OCI-LY3 (cell line): ENCODE data around the gene MTHFSD.

Experiments used
- H2AFZ ChIP-seq: fragments of 200-600, 300-600 bp; shearing (Covaris generic); 2 replicates; pipeline ENCODE4 v1.6.0; 2014; ENCODE audit warnings: antibody characterized with exemption, low read depth, low read length
- H3K27ac ChIP-seq: fragments of 200-600, 300-600 bp; sonication (generic); 2 replicates; pipeline ENCODE4 v1.5.1; 2014; ENCODE audit warnings: mild to moderate bottlenecking, low read length, moderate library complexity, mixed read lengths
- H3K27me3 ChIP-seq: fragments of 200-600, 300-600 bp; sonication (generic); 2 replicates; pipeline ENCODE4 v1.6.1; 2014; ENCODE audit warnings: low read depth, low read length, mixed read lengths
- H3K36me3 ChIP-seq: fragments of 200-600, 300-600 bp; sonication (generic); replicated peaks from 2 replicates; pipeline ENCODE3; 2014; ENCODE audit warnings: low read depth, low read length, mixed read lengths
- H3K4me1 ChIP-seq: fragments of 300-600, 200-600 bp; sonication (generic); 2 replicates; pipeline ENCODE4 v1.6.1; 2014; ENCODE audit warnings: low read length, mixed read lengths
- H3K4me2 ChIP-seq: fragments of 200-600, 300-600 bp; sonication (generic); 2 replicates; pipeline ENCODE4 v1.6.1; 2014; ENCODE audit warnings: low read length, mixed read lengths
- H3K4me3 ChIP-seq: fragments of 300-600, 200-600 bp; sonication (generic); 2 replicates; pipeline ENCODE4 v1.5.1; 2014; ENCODE audit warnings: antibody characterized with exemption, mild to moderate bottlenecking, low read length, moderate library complexity
- H3K79me2 ChIP-seq: fragments of 300-600, 200-600 bp; shearing (Covaris generic); 2 replicates; pipeline ENCODE4 v1.6.1; 2014; ENCODE audit warnings: mild to moderate bottlenecking, low read length, mixed read lengths
- H3K9ac ChIP-seq: fragments of 300-600, 200-600 bp; shearing (Covaris generic); 2 replicates; pipeline ENCODE4 v1.6.0; 2014; ENCODE audit warnings: mild to moderate bottlenecking, low read length, moderate library complexity
- H3K9me3 ChIP-seq: fragments of 200-600, 300-600 bp; shearing (Covaris generic); 2 replicates; pipeline ENCODE4 v1.6.1; 2014; ENCODE audit warnings: low read length, mixed read lengths; ENCODE audit not compliant: insufficient read depth
- H4K20me1 ChIP-seq: fragments of 200-600, 300-600 bp; sonication (generic); 2 replicates; pipeline ENCODE4 v1.6.1; 2016; ENCODE audit warnings: low read length, mixed read lengths; ENCODE audit not compliant: insufficient read depth
- EZH2phosphoT487 ChIP-seq: fragments of 200-600 bp; shearing (Covaris generic); IDR thresholded peaks from 2 replicates; pipeline ENCODE4 v1.6.1; 2018; ENCODE audit warnings: antibody characterized with exemption, mixed run types, low read depth
- TF ChIP-seq, protein P1 (sequence below): fragments of 200-600, 300-600 bp; sonication (generic); IDR thresholded peaks from 2 replicates; pipeline ENCODE4 v1.5.1; 2014; ENCODE audit warnings: antibody characterized with exemption, low read length, low read depth

The MTHFSD gene

DNA sequence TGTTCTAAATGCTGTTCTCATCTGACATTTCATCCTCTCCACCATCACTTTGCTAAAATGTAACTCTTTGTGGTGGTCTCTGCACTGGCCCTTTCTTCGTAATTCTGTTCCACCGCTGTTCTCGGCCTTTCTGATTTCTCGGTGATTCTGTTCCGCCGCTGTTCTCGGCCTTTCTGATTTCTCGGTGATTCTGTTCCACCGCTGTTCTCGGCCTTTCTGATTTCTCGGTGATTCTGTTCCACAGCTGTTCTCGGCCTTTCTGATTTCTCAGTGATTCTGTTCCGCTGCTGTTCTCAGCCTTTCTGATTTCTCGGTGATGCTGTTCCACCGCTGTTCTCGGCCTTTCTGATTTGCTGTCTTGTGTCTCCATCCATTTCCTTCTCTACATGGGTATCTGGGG lies 32.4 kb downstream of the MTHFSD start:
- Histone ChIP-seq H3K27ac (no peak overlapping the region), H2AFZ (no peak overlapping the region), H4K20me1 (no peaks in the 10 kb centered on the region), H3K27me3 (no peaks in the 10 kb centered on the region), H3K79me2 (no peaks in the 10 kb centered on the region), H3K9me3 (no peaks in the 10 kb centered on the region), H3K4me3 (no peak overlapping the region), H3K4me1 (no peaks in the 10 kb centered on the region), H3K4me2 (no peak overlapping the region), H3K9ac (no peak overlapping the region), H3K36me3 (no peaks in the 10 kb centered on the region)
- TF ChIP-seq, protein P1, sequence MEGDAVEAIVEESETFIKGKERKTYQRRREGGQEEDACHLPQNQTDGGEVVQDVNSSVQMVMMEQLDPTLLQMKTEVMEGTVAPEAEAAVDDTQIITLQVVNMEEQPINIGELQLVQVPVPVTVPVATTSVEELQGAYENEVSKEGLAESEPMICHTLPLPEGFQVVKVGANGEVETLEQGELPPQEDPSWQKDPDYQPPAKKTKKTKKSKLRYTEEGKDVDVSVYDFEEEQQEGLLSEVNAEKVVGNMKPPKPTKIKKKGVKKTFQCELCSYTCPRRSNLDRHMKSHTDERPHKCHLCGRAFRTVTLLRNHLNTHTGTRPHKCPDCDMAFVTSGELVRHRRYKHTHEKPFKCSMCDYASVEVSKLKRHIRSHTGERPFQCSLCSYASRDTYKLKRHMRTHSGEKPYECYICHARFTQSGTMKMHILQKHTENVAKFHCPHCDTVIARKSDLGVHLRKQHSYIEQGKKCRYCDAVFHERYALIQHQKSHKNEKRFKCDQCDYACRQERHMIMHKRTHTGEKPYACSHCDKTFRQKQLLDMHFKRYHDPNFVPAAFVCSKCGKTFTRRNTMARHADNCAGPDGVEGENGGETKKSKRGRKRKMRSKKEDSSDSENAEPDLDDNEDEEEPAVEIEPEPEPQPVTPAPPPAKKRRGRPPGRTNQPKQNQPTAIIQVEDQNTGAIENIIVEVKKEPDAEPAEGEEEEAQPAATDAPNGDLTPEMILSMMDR = no peak
- TF ChIP-seq EZH2phosphoT487 = no peak

DNA sequence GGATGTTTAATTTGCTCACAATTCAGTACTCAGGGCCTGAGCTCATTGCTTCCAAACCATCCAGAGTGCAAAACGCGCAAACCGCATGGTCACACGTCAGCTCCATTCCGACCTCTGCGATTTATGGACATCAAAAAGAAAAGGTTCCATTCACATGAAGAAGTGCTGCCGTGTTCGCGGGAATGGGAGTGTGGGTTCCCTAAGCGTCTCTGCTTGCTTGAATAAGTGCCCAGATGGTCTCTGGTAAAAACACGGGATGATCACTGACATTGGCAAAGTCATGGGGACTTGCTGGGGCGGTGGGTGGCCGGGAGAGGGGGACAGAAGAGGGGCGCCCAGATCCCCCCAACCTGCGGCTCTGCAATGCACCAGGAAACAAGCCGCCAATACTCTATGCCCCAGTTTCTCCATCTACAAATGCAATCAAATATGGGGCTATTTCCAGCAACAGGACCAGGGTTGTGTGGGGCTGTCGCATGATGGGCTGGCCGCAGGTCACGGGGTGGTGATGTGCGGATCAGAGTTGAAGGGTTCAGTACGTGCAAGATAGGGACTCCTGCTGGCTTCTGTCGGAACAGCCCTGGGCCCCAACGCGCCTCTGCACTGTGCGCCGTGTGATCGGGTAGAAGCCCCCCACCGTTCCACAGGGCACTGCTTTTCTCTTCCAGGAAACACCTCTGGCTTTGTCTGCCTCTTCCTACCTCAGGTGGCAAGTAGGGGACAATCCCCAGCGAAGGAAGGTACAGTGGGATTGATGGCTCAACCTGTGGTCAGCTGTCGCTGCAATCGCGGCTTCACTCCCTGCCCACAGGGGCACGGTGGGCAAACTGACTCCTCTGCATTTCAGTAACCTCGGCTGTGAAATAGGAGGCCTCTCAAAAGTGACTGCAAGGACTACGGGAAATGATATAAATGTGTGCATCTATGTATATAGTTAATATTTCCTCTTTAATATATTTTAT lies 33.5 kb downstream of the MTHFSD start:
- Histone ChIP-seq H3K27me3 (no peaks in the 10 kb centered on the region), H3K79me2 (no peaks in the 10 kb centered on the region), H3K4me2 (no peak overlapping the region), H2AFZ (no peak overlapping the region), H3K4me1 (no peaks in the 10 kb centered on the region), H3K9ac (no peak overlapping the region), H3K27ac (no peak overlapping the region), H3K36me3 (no peaks in the 10 kb centered on the region), H3K9me3 (no peaks in the 10 kb centered on the region), H4K20me1 (no peaks in the 10 kb centered on the region), H3K4me3 (no peak overlapping the region)
- TF ChIP-seq, protein P1 = no peak
- TF ChIP-seq EZH2phosphoT487 = no peak

DNA sequence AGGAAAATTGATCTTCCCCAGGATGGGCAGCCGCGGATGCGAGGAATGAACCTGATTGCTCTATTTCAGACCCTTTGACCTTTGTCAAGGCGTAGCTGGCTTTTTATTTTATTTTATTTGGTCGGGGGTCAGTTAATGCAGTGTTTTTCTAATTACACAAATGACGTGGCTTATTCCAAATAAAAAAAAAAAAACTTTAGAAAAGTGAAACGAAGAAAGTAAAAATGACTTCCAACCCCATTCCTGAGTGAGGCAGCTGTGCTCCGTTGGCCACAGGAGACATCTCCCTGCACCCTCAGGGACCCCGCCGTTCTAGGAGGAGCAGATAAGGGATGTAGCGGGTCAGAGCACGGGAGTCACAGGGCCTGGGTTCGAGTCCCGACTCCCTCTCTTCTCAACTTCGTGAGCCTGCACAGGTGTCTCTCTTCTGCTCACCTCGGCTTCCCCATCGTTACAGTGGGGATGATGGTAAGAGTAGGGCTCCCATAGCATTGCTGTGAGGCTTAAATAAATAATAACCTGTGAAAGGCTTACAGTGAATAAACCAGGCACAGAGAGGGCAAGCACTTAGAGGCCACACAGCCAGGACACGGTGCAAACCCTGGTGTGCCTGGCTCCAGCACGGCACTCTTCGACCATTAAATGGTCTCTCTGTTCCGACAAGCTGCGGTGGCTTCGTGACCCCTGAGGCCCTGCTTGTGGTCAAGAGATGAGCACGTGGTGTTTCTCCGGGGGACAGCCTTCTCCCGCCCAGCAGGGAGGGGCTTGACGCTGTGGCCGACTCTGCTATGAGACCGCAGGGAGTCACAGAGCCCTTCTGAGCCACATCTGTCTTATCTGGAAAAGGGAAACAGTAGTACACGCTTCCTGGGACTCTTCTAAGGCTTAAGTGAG lies 34.5 kb downstream of the MTHFSD start:
- H3K36me3 ChIP-seq = no peaks in the 10 kb centered on the region
- no peaks in the 10 kb centered on the region for H3K9me3 ChIP-seq
- no peak overlapping the region for H3K27ac ChIP-seq
- peak overlapping the region; percentile 90 for H2AFZ ChIP-seq
- TF ChIP-seq, protein P1 = peak; percentile 5; the same call in 1 of the 2 replicates
- TF ChIP-seq EZH2phosphoT487 = no peak
- H3K4me3 ChIP-seq = peak overlapping the region; percentile 76
- no peaks in the 10 kb centered on the region for H4K20me1 ChIP-seq
- no peaks in the 10 kb centered on the region for H3K79me2 ChIP-seq
- H3K27me3 ChIP-seq = no peaks in the 10 kb centered on the region
- H3K9ac ChIP-seq = peak overlapping the region; percentile 47; the same call in 1 of the 2 replicates
- H3K4me2 ChIP-seq = peak overlapping the region; percentile 84
- no peaks in the 10 kb centered on the region for H3K4me1 ChIP-seq
